ENCODE results near the gene CGB2. TPM values are rescaled to one million over a fixed set of nuclear protein-coding genes. Genes with fewer than 3 reads are reported as not detected.
"Not testable (repeated sequence)": the region's sequence is repeated elsewhere in the genome, so short reads cannot be mapped to it uniquely, and the experiment has no call there.

Gene CGB2
- polyA plus RNA-seq, 6 donors from 2014 or later = not detected

DNA sequence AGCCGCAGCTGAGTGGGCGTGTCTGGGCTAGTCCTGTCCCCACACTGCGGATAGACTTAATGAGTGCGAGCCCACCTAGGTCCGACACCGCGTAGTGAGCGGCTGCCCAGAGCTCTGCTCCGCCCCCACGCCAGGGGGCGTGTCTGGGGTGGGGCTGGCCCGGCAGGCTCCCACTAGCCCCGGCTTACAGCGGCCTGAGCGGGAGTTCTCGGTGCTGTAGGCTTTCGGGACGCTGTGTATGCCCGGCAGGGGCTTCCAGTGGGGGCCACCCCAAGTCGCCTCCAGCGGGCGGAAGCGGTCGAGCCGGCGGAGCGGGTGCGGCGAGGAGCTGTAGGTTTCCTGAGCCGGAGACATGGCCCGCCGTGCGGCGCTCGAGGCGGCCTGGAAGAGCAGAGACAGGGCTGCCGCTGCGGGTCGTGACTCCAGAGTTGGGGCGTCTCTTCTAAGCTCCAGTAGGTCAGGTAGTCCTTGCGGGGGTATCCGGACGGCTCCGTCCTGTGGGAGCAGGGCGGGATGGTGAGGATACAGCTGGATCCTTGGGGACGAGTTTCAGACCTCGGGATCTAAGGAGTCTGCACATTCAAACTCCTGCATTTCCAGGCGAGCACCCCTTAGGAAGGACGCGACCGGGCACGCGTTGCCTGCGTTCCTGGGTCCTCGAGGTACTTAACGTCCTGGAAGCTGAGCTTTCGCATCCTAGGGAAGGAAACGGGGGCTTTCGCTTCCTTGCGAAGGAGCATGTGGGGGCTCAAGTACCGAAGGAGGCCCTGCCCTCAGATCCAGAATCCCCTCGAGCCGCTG lies 24.6 kb downstream of the CGB2 start:
- Mint-ChIP-seq H3K4me3 (peak overlapping the region; percentile 67 to 97 (median 90)), H3K27me3 (peaks cover 28 to 70% (median 56%) of the 10 kb centered on the region in 3 donors), H3K36me3 (peaks cover 0 to 13% of the 10 kb centered on the region in 2 donors), H3K9me3 (peaks cover 0 to 4% (median 0%) of the 10 kb centered on the region in 7 donors), H3K27ac (no peak overlapping the region), H3K4me1 (peaks cover 18 to 22% (median 22%) of the 10 kb centered on the region in 3 donors)
- ATAC-seq (ENCODE audit: low read depth in 2 of 2) (peak; percentile 74 to 81), DNase-seq (peak; percentile 54)

DNA sequence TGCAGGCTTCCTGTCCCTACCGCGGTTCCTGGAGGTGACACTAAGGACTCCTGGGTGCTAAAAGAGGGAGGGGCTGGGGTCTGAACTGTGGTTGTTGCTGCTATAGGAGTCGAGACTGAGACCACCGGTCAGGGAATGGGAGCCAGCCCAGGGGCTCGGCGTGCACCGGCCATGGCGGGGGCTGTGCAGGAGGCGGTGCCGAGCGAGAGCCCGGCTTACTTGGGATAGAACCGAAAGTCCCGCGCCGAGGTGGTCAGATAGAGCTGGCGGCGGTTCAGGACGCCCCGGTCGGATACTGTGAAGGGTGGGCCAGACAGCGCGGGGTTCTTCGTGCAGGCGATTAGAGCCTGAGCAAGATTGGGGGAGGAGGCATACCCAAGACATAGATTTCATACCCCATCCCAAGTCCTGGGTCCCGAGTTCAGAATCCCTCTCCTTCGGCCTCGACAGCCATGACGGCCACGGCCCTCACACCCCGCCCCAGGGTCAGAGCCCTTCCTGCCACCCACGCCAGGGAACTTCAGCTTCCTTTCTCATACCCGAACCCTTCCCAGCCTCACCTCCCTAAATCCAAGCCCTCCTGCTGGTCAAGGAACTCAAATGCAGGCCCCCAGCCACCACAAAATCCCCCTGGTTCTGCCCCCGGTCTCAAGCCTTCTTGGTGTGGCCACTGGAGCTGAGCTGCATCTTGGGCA lies 25.4 kb downstream of the CGB2 start:
- Mint-ChIP-seq H3K27ac (peak overlapping the region in 3 of 6 donors; percentile 15 to 70 (median 52)), H3K4me1 (peaks cover 18 to 22% (median 22%) of the 10 kb centered on the region in 3 donors), H3K4me3 (peak overlapping the region; percentile 67 to 97 (median 90)), H3K27me3 (peaks cover 28 to 78% (median 61%) of the 10 kb centered on the region in 3 donors), H3K36me3 (peaks cover 0 to 13% of the 10 kb centered on the region in 2 donors)
- DNase-seq; H3K9me3 Mint-ChIP-seq; ATAC-seq (ENCODE audit: low read depth in 2 of 2): not testable (repeated sequence)

- peaks cover 18 to 22% (median 22%) of the 10 kb centered on the region in 3 donors for H3K4me1 Mint-ChIP-seq
- ATAC-seq (ENCODE audit: low read depth in 2 of 2) (no peak), DNase-seq (no peak)
- H3K36me3 Mint-ChIP-seq = peaks cover 0 to 13% of the 10 kb centered on the region in 2 donors
- H3K4me3 Mint-ChIP-seq = peak within 1 kb of the TSS; percentile 67 to 97 (median 90)
- H3K9me3 Mint-ChIP-seq = peaks cover 0 to 4% (median 0%) of the 10 kb centered on the region in 7 donors
- peak within 1 kb of the TSS in 5 of 6 donors; percentile 15 to 86 (median 52) for H3K27ac Mint-ChIP-seq
- peaks cover 28 to 77% (median 61%) of the 10 kb centered on the region in 3 donors for H3K27me3 Mint-ChIP-seq
These were observed 26.0 kb downstream of the CGB2 start, which contains the start of gene CGB7 for GRCh38 chr19:49057636-49058234. Gene CGB7 (minus strand): TSS chr19:49057749. CDS start chr19:49055375, 2,374 bp downstream.

DNA sequence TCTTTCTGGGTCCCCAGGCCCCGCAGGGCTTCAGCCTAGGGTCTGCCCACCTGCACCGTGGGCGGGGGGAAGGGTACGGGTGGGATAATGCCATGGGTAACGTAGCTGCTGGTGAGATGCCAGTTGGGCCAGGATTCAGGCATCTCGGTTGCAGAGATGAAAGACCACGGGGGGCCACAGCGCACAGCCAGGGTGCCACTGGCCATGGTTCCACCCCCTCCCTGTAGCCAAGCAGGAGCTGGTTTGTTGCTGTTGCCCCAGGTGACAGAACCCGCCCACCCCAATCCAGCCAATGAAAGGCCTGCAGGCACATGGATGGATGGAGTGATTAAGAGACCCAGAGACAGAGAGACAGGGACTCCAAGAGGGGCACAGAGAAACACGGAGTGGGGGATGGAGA lies 26.9 kb downstream of the CGB2 start:
- H3K27ac Mint-ChIP-seq = no peak overlapping the region
- H3K4me3 Mint-ChIP-seq = peak overlapping the region in 3 of 8 donors; percentile 83 to 90 (median 90)
- H3K36me3 Mint-ChIP-seq = peaks cover 0 to 13% of the 10 kb centered on the region in 2 donors
- peaks cover 0 to 4% (median 0%) of the 10 kb centered on the region in 7 donors for H3K9me3 Mint-ChIP-seq
- no peak for ATAC-seq (ENCODE audit: low read depth in 2 of 2)
- DNase-seq = no peak
- H3K27me3 Mint-ChIP-seq = peaks cover 28 to 80% (median 59%) of the 10 kb centered on the region in 3 donors
- H3K4me1 Mint-ChIP-seq = peaks cover 18 to 22% (median 22%) of the 10 kb centered on the region in 3 donors

- peaks cover 28 to 82% (median 54%) of the 10 kb centered on the region in 3 donors for H3K27me3 Mint-ChIP-seq
- DNase-seq = no peak
- peaks cover 0 to 4% (median 0%) of the 10 kb centered on the region in 7 donors for H3K9me3 Mint-ChIP-seq
- no peak overlapping the region for H3K27ac Mint-ChIP-seq
- peaks cover 18 to 22% (median 22%) of the 10 kb centered on the region in 3 donors for H3K4me1 Mint-ChIP-seq
- H3K4me3 Mint-ChIP-seq = peak overlapping the region in 2 of 8 donors; percentile 4 to 74
- no peak for ATAC-seq (ENCODE audit: low read depth in 2 of 2)
- peaks cover 0 to 13% of the 10 kb centered on the region in 2 donors for H3K36me3 Mint-ChIP-seq
These were observed 27.4 kb downstream of the CGB2 start for GRCh38 chr19:49059053-49059452.

DNA sequence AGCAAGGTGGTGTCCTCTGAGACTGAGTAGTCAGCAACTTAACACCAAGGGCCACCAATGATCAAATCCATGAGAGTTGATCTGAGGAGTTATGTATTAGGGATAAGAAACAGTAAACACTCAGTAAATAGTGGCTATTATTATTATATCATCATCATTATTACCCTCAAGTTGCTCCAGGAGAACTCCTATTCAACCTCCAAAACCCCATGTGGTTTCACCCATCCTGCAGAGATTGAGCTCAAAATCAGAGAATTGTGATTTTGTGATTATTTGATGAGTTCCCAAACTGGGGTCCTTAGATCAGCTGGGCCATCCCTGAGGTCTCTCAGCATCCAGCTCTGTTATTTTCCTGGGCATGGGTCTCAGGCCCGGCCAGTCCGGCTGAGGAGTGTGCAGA lies 29.3 kb downstream of the CGB2 start:
- Mint-ChIP-seq H3K4me3 (peak overlapping the region in 3 of 8 donors; percentile 1 to 63 (median 55)), H3K27me3 (peaks cover 34 to 81% (median 56%) of the 10 kb centered on the region in 3 donors), H3K4me1 (peaks cover 18 to 32% (median 27%) of the 10 kb centered on the region in 3 donors), H3K27ac (peak overlapping the region in 1 of 6 donors; percentile 33), H3K9me3 (peaks cover 0 to 4% (median 0%) of the 10 kb centered on the region in 7 donors), H3K36me3 (peaks cover 0 to 13% of the 10 kb centered on the region in 2 donors)
- ATAC-seq (ENCODE audit: low read depth in 2 of 2) = no peak
- DNase-seq = no peak

GRCh38 chr19:49061445-49061844 lies 29.8 kb downstream of the CGB2 start:
- H3K27ac Mint-ChIP-seq = peak overlapping the region in 1 of 6 donors; percentile 33

GRCh38 chr19:49064029-49064629 lies 32.4 kb downstream of the CGB2 start:
- no peak overlapping the region for H3K27ac Mint-ChIP-seq
- H3K9me3 Mint-ChIP-seq = peaks cover 0 to 4% (median under 1%) of the 10 kb centered on the region in 7 donors
- ATAC-seq (ENCODE audit: low read depth in 2 of 2) = no peak
- H3K36me3 Mint-ChIP-seq = peaks cover 4 to 14% of the 10 kb centered on the region in 2 donors
- H3K4me3 Mint-ChIP-seq = peak overlapping the region in 4 of 8 donors; percentile 3 to 59 (median 14)
- peaks cover 0 to 12% (median 6%) of the 10 kb centered on the region in 3 donors for H3K4me1 Mint-ChIP-seq
- DNase-seq = no peak
- H3K27me3 Mint-ChIP-seq = peaks cover 42 to 74% (median 56%) of the 10 kb centered on the region in 3 donors

More at GRCh38 chr19:49061445-49061844, 29.8 kb downstream of the CGB2 start:
- Mint-ChIP-seq H3K4me3 (no peak overlapping the region), H3K36me3 (peaks cover 0 to 13% of the 10 kb centered on the region in 2 donors), H3K4me1 (peaks cover 18 to 29% (median 22%) of the 10 kb centered on the region in 3 donors), H3K27me3 (peaks cover 39 to 81% (median 60%) of the 10 kb centered on the region in 3 donors), H3K9me3 (peaks cover 0 to 4% (median 0%) of the 10 kb centered on the region in 7 donors)
- DNase-seq = no peak
- ATAC-seq (ENCODE audit: low read depth in 2 of 2) = no peak

DNA sequence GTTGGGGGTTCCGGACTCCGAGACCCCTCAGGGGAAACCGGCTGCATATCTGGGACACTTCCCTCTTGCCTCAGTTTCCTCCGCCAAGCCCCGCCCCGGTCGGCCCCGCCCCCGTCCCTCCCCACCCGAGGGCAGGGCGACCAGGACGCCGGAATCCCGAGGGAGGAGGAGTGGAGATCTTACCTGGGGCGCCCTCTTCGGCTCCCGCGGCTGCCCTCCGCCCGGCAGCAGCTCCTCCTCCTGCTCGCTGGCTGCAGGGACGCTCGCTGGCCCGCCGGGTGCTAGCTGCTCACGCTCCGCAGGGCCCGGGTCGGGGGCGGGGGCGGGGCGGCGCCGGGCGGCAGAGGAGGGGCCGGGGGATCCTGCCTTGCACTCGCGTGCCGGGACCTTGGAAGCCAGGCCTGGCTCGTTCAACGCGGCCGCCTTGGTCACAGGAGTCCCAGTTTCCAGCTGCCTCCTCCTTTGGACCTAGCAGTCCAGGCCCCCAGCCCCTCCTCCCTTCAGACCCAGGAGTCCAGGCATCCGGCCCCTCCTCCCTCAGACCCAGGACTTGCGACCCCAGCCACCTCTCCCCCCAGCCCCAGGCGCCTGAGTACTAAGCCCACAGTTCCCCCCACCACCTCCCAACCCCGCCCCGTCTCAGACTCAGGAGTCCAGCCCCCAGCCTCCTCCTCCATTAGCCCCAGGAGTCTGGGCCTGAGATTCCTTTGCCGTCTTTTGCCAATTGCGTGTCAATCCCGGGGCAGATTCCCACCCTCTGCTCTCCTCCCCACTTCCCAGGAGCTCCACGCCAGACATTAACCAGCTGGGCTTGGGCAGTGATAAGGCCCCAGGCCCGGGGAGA lies 33.3 kb downstream of the CGB2 start, which contains the start of gene NTF4:
TSS of gene NTF4 (minus strand) at position 51 of the 844 bp plus-strand sequence. CDS start 2,821 bp downstream, outside the sequence.
- ATAC-seq (ENCODE audit: low read depth in 2 of 2) = peak in 1 of 2 donors; percentile 33
- peak within 1 kb of the TSS in 6 of 8 donors; percentile 3 to 59 (median 10) for H3K4me3 Mint-ChIP-seq
- peak within 1 kb of the TSS in 1 of 6 donors; percentile 70 for H3K27ac Mint-ChIP-seq
- DNase-seq = no peak
- H3K9me3 Mint-ChIP-seq = peaks cover 0 to 7% (median 5%) of the 10 kb centered on the region in 7 donors
- peaks cover 44 to 77% (median 59%) of the 10 kb centered on the region in 3 donors for H3K27me3 Mint-ChIP-seq
- H3K36me3 Mint-ChIP-seq = peaks cover 4 to 15% of the 10 kb centered on the region in 2 donors
- peaks cover 0 to 12% (median 6%) of the 10 kb centered on the region in 3 donors for H3K4me1 Mint-ChIP-seq

GRCh38 chr19:49065905-49066512 lies 34.3 kb downstream of the CGB2 start:
- Mint-ChIP-seq H3K27ac (peak overlapping the region in 1 of 6 donors; percentile 70), H3K36me3 (peaks cover 4 to 22% of the 10 kb centered on the region in 2 donors), H3K27me3 (peaks cover 48 to 80% (median 61%) of the 10 kb centered on the region in 3 donors), H3K9me3 (peaks cover 0 to 13% (median 5%) of the 10 kb centered on the region in 7 donors), H3K4me3 (peak overlapping the region in 2 of 8 donors; percentile 8 to 74), H3K4me1 (peaks cover 0 to 12% (median 6%) of the 10 kb centered on the region in 3 donors)
- ATAC-seq (ENCODE audit: low read depth in 2 of 2) = no peak
- no peak for DNase-seq

GRCh38 chr19:49067554-49067953 lies 35.9 kb downstream of the CGB2 start:
- H3K9me3 Mint-ChIP-seq = peaks cover 0 to 13% (median 5%) of the 10 kb centered on the region in 7 donors
- H3K27me3 Mint-ChIP-seq = peaks cover 52 to 81% (median 55%) of the 10 kb centered on the region in 3 donors
- H3K27ac Mint-ChIP-seq = no peak overlapping the region
- no peak overlapping the region for H3K4me3 Mint-ChIP-seq
- H3K4me1 Mint-ChIP-seq = peaks cover under 1 to 16% (median 7%) of the 10 kb centered on the region in 3 donors
- ATAC-seq (ENCODE audit: low read depth in 2 of 2) = no peak
- peaks cover 4 to 24% of the 10 kb centered on the region in 2 donors for H3K36me3 Mint-ChIP-seq
- DNase-seq = no peak

Measured in naive B cell (primary cell).